GM23248 (cell line): ENCODE measurements around the gene STARD8.

Experiments
- EZH2 ChIP-seq: fragments of 200-600 bp; sonication (generic); IDR thresholded peaks from 2 replicates; pipeline ENCODE4 v1.6.1; 2018; ENCODE audit warnings: antibody characterized with exemption, mild to moderate bottlenecking; ENCODE audit not compliant: insufficient read depth, poor library complexity, severe bottlenecking
- EZH2phosphoT487 ChIP-seq: fragments of 200-600 bp; sonication (generic); IDR thresholded peaks from 2 replicates; pipeline ENCODE4 v1.6.1; 2018; ENCODE audit warnings: antibody characterized with exemption, moderate library complexity, mild to moderate bottlenecking, low read depth; ENCODE audit not compliant: insufficient read depth

GRCh38 chrX:68644861-68645260 lies 2.6 kb upstream of the STARD8 start:
- TF ChIP-seq EZH2 (no peak), EZH2phosphoT487 (no peak)
